Stimulated activated CD4-positive, alpha-beta T cell treated with anti-CD3 and anti-CD28 coated beads, Interleukin-1b, Interleukin-23, amount 100 ng/mL, for 24 hours (primary cell): ENCODE data around the gene DNAI4.
A peak's percentile ranks its signal among the peaks of the same experiment; 100 is the strongest.

Experiments
- DNase-seq, 4 experiments: peaks; one replicate each; pipeline ENCODE4 v3.0.0-alpha.2; 2020; ENCODE audit warnings: low read depth in 4 of 4, low spot score in 1 of 4

Gene DNAI4

GRCh38 chr1:66770240-66770639, 154.4 kb downstream of the DNAI4 start:
- DNase-seq, result no peak

- DNase-seq, result no peak
Measured at GRCh38 chr1:66769512-66770229, 155.0 kb downstream of the DNAI4 start.

DNA sequence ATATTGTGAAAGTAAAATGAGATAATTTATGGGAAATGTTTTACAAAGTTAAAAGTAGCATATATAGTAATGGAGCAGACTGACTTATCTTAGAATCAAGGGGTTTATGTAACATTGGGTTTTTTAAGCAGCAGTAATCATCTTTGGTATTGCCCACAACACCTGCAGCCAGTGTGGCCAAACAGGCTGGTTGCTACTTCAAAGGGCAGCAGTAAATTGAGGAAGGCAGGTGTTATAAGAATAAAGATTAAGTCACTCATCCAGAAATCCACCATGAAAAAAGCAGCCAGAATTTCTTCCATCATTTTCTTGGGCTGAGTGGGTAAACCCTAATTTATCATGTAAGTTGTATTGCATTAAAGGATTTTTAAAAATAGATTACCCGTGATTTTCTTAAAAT, 155.7 kb downstream of the DNAI4 start:
- no peak for DNase-seq

- DNase-seq, result no peak
Measured at GRCh38 chr1:66767626-66768025, 157.0 kb downstream of the DNAI4 start.

DNA sequence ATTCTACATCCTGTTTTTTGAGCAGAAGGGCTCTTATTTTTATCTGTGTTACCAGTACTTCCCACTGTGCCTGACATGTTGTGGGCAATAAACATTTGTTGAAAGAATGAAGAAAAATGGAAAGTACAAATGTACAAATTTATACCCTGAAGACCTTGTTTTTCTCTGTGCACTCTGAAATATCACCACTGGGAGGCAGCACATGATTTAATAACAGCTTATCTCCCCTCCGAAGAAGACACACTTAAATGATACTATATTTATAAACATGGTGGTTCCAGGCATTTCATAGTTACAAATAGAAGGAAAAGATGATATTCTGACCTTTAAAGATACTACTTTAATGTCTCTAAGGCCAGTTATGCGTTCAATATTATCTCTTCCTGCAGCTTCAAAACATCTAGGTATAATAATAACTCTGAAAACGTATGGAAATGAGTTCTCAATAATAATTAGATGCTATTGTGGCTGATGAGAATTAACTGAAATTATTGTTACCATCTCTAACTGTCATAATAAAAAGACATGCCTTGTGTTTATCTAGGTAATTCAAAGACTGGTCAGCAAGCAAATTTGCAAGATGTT, 159.6 kb downstream of the DNAI4 start:
- DNase-seq, result peak; percentile 19 to 30 (median 23)
